Suprapubic skin (tissue), 4 donors: ENCODE results near the gene CPHXL. TPM values are rescaled to one million over a fixed set of nuclear protein-coding genes. Genes with fewer than 3 reads are reported as not detected.

Source experiments
- DNase-seq, 2 donors: peaks; one replicate each; pipeline ENCODE4 v3.0.0-alpha.2; 2019; ENCODE audit warnings: low spot score in 2 of 2
- H3K27ac ChIP-seq: fragments of 200-600 bp; sonication (generic); one replicate; pipeline ENCODE4 v1.5.1; 2019
- H3K27me3 ChIP-seq: fragments of 200-600 bp; sonication (generic); one replicate; pipeline ENCODE4 v1.5.1; 2019
- H3K36me3 ChIP-seq: fragments of 200-600 bp; sonication (generic); one replicate; pipeline ENCODE4 v1.5.1; 2019
- H3K4me1 ChIP-seq: fragments of 200-600 bp; sonication (generic); one replicate; pipeline ENCODE4 v1.5.1; 2019
- H3K4me3 ChIP-seq: fragments of 200-600 bp; sonication (generic); one replicate; pipeline ENCODE4 v1.5.1; 2019; ENCODE audit warnings: mild to moderate bottlenecking
- H3K9me3 ChIP-seq: fragments of 200-600 bp; sonication (generic); one replicate; pipeline ENCODE4 v1.5.1; 2019
- EP300 ChIP-seq: sonication (generic); formaldehyde crosslinking; IDR thresholded peaks from one replicate; pipeline ENCODE4 v1.6.1; 2017; ENCODE audit warnings: antibody characterized with exemption
- POLR2A ChIP-seq, 2 donors: fragments of 450-650 bp; IDR thresholded peaks; one replicate each; pipeline ENCODE4 v1.6.1; 2017; ENCODE audit warnings: antibody characterized with exemption in 2 of 2, mild to moderate bottlenecking in 2 of 2, moderate library complexity in 2 of 2
- POLR2AphosphoS5 ChIP-seq, 3 donors: sonication (generic); formaldehyde crosslinking; IDR thresholded peaks; one replicate each; pipeline ENCODE4 v1.6.1; 2017; ENCODE audit warnings: antibody characterized with exemption in 3 of 3
- WGBS: methylation state at CpG from one replicate; pipeline ENCODE4 v1.1.5; 2018; 5-methylcytosine and 5-hydroxymethylcytosine counted together
- total RNA-seq, 4 donors: library from RNA; depleted of rRNA; stranded (reverse); fragments of >200 nt; gene quantifications; one replicate each; pipeline ENCODE4 v1.1.0, GENCODE V29; 2016
- TF ChIP-seq, protein P1 (sequence below), 2 donors: fragments of 200-600 bp in 1 of 2; fragments of 450-650 bp in 1 of 2; sonication (generic) in 1 of 2; IDR thresholded peaks; one replicate each; pipeline ENCODE4 v1.5.1; 2016 to 2019; ENCODE audit warnings: antibody characterized with exemption in 2 of 2, mild to moderate bottlenecking in 1 of 2, moderate library complexity in 1 of 2

CPHXL gene
- total RNA-seq, 4 donors from 2014 or later = not detected

DNA sequence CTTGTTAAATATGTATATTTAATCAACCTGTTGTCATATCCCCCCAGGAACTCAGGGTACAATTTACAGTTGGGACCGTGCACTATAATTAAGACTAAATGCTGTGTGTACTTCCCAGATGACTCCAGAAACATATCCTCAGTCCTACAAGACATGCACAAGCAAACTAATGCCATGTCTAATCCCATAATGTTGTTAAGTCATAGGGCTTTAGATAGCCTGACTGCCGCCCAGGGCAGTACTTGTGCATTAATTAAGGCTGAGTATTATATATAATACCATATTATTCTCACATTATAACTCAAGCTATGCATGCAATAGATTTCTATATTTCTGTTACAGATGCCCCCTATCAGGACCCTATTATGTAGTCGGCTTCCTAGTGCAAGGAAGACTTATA is 20.1 kb upstream of the CPHXL start:
- Histone ChIP-seq H3K27ac (no peak overlapping the region), H3K4me3 (no peak overlapping the region), H3K9me3 (peaks cover 10% of the 10 kb centered on the region), H3K27me3 (no peaks in the 10 kb centered on the region), H3K36me3 (no peaks in the 10 kb centered on the region), H3K4me1 (no peaks in the 10 kb centered on the region)
- TF ChIP-seq POLR2AphosphoS5 (IDR thresholded peaks at IDR 0.05) (no peak), EP300 (no peak), POLR2A (IDR thresholded peaks at IDR 0.05) (no peak)
- TF ChIP-seq, protein P1, sequence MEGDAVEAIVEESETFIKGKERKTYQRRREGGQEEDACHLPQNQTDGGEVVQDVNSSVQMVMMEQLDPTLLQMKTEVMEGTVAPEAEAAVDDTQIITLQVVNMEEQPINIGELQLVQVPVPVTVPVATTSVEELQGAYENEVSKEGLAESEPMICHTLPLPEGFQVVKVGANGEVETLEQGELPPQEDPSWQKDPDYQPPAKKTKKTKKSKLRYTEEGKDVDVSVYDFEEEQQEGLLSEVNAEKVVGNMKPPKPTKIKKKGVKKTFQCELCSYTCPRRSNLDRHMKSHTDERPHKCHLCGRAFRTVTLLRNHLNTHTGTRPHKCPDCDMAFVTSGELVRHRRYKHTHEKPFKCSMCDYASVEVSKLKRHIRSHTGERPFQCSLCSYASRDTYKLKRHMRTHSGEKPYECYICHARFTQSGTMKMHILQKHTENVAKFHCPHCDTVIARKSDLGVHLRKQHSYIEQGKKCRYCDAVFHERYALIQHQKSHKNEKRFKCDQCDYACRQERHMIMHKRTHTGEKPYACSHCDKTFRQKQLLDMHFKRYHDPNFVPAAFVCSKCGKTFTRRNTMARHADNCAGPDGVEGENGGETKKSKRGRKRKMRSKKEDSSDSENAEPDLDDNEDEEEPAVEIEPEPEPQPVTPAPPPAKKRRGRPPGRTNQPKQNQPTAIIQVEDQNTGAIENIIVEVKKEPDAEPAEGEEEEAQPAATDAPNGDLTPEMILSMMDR (IDR thresholded peaks at IDR 0.05) = no peak
- WGBS = 86% methylated on average over 3 of the region's 3 CpGs
- no peak for DNase-seq

DNA sequence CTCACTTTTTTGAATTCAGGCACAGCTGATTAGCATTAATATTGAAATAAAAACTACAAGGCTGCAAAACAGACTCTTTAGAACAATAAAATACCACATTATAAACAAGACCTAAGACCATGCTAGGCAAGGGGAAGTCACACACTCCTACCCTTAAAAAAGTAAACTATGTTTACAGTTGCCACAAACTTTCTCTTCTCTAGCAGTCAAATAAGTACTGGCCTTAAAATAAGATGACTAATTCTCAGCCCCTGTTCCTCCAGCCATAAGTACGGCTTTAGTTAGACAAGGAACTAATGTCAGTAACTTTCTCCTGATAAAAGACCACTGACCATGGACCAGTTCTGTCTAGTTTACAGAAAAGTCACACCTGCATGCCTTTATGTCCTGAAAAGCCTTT is 19.5 kb upstream of the CPHXL start:
- 85% methylated on average over 1 of the region's 1 CpG for WGBS
- Histone ChIP-seq H3K27me3 (no peaks in the 10 kb centered on the region), H3K27ac (no peak overlapping the region), H3K36me3 (no peaks in the 10 kb centered on the region), H3K9me3 (peaks cover 16% of the 10 kb centered on the region), H3K4me1 (no peaks in the 10 kb centered on the region), H3K4me3 (no peak overlapping the region)
- DNase-seq = no peak
- no peak for TF ChIP-seq EP300
- TF ChIP-seq, protein P1 (IDR thresholded peaks at IDR 0.05) = no peak
- TF ChIP-seq POLR2AphosphoS5 (IDR thresholded peaks at IDR 0.05) = no peak
- no peak for TF ChIP-seq POLR2A (IDR thresholded peaks at IDR 0.05)

DNA sequence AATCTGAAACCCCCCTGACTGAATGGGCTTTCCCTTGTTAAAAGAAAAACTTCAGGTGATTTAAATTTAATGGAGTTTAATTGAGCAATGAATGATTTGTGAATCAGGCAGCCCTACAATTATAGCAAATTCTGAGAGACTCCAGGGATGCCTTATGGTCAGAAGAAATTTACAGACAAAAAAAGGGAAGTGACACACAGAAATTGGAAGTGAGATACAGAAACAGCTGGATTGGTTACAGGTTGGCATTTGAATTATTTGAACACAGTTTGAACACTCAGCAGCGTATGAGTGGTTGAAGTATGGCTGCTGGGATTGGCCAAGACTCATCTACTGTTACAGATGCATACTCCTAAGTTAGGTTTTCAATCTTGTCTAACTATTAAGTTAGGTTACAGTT is 19.0 kb upstream of the CPHXL start:
- no peaks in the 10 kb centered on the region for H3K4me1 ChIP-seq
- DNase-seq = no peak
- H3K27ac ChIP-seq = no peak overlapping the region
- no peak overlapping the region for H3K4me3 ChIP-seq
- no peak for TF ChIP-seq POLR2AphosphoS5 (IDR thresholded peaks at IDR 0.05)
- no peak for TF ChIP-seq EP300
- TF ChIP-seq POLR2A (IDR thresholded peaks at IDR 0.05) = no peak
- TF ChIP-seq, protein P1 (IDR thresholded peaks at IDR 0.05) = no peak
- peaks cover 19% of the 10 kb centered on the region for H3K9me3 ChIP-seq
- WGBS = 82% methylated on average over 1 of the region's 1 CpG
- H3K27me3 ChIP-seq = no peaks in the 10 kb centered on the region
- H3K36me3 ChIP-seq = no peaks in the 10 kb centered on the region

DNA sequence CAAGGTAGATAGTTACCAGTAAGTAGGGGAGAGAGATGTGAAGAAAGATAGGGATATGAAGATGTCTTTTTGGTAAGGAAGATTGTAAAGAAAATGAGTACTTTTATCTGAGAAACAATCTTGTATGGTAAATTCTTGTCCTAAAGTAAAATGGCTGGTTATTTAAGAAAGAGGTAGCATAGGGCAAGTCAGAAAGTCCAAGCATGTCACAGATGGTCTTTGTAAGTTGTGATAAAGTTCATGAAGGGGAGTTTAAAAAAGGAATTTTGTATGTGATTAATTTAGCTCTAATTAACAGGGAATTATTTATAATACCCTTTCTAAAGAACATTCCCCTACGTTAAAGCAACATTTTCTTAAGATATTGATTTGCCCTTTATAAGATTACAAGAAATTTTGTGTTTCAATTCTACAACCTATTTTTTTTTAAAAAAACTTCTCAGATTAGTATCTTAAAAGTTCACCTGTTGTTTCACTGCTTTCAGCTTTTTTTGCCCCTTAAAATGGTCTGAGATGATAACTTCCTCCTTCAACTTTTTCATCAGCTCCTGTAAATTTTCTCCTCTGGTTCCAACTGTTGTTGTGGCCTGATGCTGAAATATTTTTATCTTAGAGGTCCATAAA is 16.2 kb upstream of the CPHXL start:
- H3K9me3 ChIP-seq = peaks cover 19% of the 10 kb centered on the region
- H3K4me1 ChIP-seq = no peaks in the 10 kb centered on the region
- H3K27me3 ChIP-seq = no peaks in the 10 kb centered on the region
- no peak for DNase-seq
- no peak overlapping the region for H3K27ac ChIP-seq
- 23% methylated on average over 1 of the region's 1 CpG for WGBS
- TF ChIP-seq EP300 (no peak), POLR2AphosphoS5 (IDR thresholded peaks at IDR 0.05) (no peak), POLR2A (IDR thresholded peaks at IDR 0.05) (no peak)
- TF ChIP-seq, protein P1 (IDR thresholded peaks at IDR 0.05) = no peak
- H3K4me3 ChIP-seq = no peak overlapping the region
- H3K36me3 ChIP-seq = no peaks in the 10 kb centered on the region

DNA sequence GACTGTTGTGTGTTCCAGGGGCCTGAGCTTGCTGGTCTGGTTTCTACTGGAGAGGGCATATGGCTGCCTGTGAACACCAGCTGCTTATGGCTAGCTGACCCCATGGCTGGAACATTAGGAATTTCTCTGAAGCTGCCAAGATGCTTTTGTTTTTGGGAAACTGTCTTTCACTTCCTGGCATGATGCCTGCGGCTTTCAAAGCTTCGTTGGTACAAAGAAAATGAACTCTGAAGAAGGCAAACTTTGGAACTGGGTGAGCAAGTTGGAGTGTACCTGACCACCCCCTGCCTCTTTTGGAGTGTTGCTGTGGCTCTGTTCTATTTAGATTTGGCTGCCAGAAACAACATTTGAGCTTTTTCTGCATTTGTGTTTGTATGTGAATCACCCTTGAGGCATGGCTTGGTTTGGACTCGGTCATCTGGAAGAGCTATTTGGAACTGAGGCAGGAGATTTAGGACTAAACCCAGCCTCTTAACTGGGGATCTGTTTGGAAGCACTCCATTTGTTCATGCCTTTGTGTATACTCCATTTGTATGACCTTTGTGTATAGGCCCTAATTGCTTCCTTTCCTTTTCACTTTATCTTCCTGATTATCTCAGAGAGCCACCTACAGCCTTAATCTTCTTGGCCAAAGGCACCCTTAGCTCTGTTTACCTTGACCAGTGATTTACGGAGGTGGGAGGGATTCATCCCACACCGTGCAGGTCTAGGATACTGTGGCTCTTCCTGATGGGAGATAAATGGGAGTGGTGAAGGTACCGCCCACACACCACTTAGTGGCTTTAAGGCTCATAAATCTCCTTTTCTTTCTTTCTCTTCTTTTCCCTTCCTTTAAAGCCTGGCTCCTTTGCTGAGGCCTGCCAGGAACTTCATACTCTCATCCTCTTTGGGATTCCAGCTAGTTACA is 7.3 kb upstream of the CPHXL start:
- DNase-seq = no peak
- Histone ChIP-seq H3K4me3 (no peak overlapping the region), H3K36me3 (no peaks in the 10 kb centered on the region), H3K4me1 (peaks cover 10% of the 10 kb centered on the region), H3K27ac (no peak overlapping the region), H3K27me3 (no peaks in the 10 kb centered on the region), H3K9me3 (no peaks in the 10 kb centered on the region)
- TF ChIP-seq EP300 = no peak
- no peak for TF ChIP-seq POLR2A (IDR thresholded peaks at IDR 0.05)
- TF ChIP-seq, protein P1 (IDR thresholded peaks at IDR 0.05) = no peak
- TF ChIP-seq POLR2AphosphoS5 (IDR thresholded peaks at IDR 0.05) = no peak
- WGBS = 37% methylated on average over 6 of the region's 6 CpGs
